Adipocyte (in vitro differentiated cells): ENCODE data around the gene YES1.
"Not testable (repeated sequence)": the region's sequence is repeated elsewhere in the genome, so short reads cannot be mapped to it uniquely, and the experiment has no call there.

Source experiments
- DNase-seq: peaks from one replicate; pipeline ENCODE4 v3.0.0-alpha.2; 2015; ENCODE audit warnings: low read depth
- H3K27me3 ChIP-seq: replicated peaks from 2 replicates; pipeline ENCODE4 v1.7.0; 2013; ENCODE audit warnings: mild to moderate bottlenecking, low read length, moderate library complexity; ENCODE audit not compliant: control insufficient read depth, insufficient read depth
- H3K36me3 ChIP-seq: 2 replicates; pipeline ENCODE4 v1.7.0; 2013; ENCODE audit warnings: low read length, mild to moderate bottlenecking, moderate library complexity; ENCODE audit not compliant: control insufficient read depth, insufficient read depth, severe bottlenecking
- H3K4me1 ChIP-seq: 2 replicates; pipeline ENCODE4 v1.7.0; 2013; ENCODE audit warnings: mild to moderate bottlenecking, low read length, moderate library complexity; ENCODE audit not compliant: control insufficient read depth, insufficient read depth
- H3K4me3 ChIP-seq: 2 replicates; pipeline ENCODE4 v1.7.0; 2013; ENCODE audit warnings: mild to moderate bottlenecking, low read length, moderate library complexity
- H3K9ac ChIP-seq: 2 replicates; pipeline ENCODE4 v1.7.0; 2013; ENCODE audit warnings: mild to moderate bottlenecking, low read length, moderate library complexity
- H3K9me3 ChIP-seq: 2 replicates; pipeline ENCODE4 v1.7.0; 2013; ENCODE audit warnings: mild to moderate bottlenecking, low read length, moderate library complexity; ENCODE audit not compliant: control insufficient read depth

YES1 gene

DNA sequence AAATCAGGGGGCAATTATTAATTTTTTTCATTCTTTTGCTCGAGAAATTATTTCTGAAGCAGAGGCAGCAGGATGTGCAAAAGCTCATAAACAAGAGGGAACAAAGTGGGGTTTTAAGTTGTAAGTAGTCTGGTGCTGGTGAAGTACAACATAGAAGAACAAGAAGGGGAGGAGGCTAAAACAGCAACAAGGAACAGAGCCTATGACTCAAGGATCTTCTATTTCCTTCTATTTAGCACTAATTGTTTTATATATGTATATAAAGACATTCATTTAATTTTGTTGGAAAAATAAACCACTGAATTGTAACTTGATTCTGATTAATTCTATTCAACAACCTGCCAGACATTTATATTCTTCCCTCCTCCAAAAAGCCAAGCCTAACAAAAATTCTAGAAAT is 35.0 kb downstream of the YES1 start:
- H3K4me1 ChIP-seq = peaks cover 18% of the 10 kb centered on the region
- H3K9ac ChIP-seq = no peak overlapping the region
- H3K27me3 ChIP-seq = no peaks in the 10 kb centered on the region
- H3K4me3 ChIP-seq = no peak overlapping the region
- H3K9me3 ChIP-seq = no peaks in the 10 kb centered on the region
- no peaks in the 10 kb centered on the region for H3K36me3 ChIP-seq
- peak; percentile 49 for DNase-seq

DNA sequence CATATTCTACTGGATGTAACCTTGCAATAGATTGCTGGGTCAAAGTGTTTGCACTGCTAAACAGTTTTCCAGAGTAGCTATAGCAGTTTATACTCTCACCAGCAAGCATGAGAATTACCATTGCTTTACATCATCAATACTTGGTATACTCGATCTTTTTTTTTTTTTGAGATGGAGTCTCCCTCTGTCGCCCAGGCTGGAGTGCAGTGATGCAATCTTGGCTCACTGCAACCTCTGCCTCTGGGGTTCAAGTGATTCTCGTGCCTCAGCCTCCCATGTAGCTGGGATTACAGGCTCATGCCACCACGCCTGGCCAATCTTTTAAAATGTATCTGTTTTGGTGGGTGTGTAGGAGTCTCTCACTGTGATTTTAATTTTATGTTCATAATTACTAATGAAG is 36.0 kb downstream of the YES1 start:
- not testable (repeated sequence) for H3K27me3 ChIP-seq, DNase-seq, H3K9me3 ChIP-seq

DNA sequence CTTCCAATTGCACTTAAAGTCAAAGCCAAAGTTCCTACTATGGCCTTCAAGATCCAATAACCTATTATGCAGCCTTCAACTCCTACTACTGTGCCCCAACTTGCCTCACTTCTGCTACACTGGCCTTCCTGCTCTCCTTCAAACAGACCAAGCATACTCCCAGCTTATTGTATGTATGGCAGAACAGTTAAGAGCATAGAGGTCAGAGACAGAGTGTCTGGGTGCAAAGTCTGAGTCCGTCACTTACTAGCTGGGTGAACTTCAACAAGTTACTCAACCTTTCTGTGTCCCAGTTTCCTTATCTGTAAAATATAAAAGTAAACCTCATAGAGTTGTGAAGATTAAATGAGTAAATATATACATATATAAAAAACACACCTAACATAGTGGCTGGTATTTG is 37.2 kb downstream of the YES1 start:
- peaks cover 23% of the 10 kb centered on the region for H3K4me1 ChIP-seq
- DNase-seq = no peak
- H3K4me3 ChIP-seq = no peak overlapping the region
- no peaks in the 10 kb centered on the region for H3K36me3 ChIP-seq
- H3K9ac ChIP-seq = no peak overlapping the region
- H3K9me3 ChIP-seq = no peaks in the 10 kb centered on the region
- no peaks in the 10 kb centered on the region for H3K27me3 ChIP-seq

More for the DNA sequence above, 36.0 kb downstream of the YES1 start:
- not testable (repeated sequence) for H3K4me3 ChIP-seq, H3K9ac ChIP-seq, H3K36me3 ChIP-seq
- H3K4me1 ChIP-seq = peaks cover 18% of the 10 kb centered on the region

DNA sequence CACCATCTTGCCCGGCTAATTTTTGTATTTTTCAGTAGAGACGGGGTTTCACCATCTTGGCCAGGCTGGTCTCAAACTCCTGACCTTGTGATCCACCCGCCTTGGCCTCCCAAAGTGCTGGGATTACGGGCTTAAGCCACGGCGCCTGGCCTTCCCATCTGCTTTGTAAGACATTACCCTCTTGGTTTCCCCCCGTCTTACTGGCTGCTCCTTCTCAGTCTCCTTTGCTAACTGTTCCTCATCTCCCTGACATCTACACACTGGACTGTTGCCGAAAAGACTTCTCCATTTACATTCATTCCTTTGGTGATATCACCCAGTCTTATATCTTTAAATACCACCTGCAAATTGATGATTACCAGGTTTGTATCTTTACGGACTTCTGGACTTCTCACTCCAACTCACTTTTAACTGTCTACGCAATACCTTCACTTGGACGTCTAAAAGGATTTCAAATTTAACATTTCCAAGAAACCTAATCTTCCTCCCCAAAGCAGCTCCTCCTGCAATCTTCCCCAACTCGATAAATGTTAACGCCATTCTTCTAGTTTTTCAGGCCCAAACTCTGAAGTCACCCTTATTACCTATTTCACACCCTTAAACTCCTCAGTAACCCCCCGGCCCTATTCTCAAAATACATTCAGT is 37.9 kb downstream of the YES1 start:
- Histone ChIP-seq H3K4me1 (peaks cover 23% of the 10 kb centered on the region), H3K36me3 (no peaks in the 10 kb centered on the region), H3K9ac (no peak overlapping the region)

DNA sequence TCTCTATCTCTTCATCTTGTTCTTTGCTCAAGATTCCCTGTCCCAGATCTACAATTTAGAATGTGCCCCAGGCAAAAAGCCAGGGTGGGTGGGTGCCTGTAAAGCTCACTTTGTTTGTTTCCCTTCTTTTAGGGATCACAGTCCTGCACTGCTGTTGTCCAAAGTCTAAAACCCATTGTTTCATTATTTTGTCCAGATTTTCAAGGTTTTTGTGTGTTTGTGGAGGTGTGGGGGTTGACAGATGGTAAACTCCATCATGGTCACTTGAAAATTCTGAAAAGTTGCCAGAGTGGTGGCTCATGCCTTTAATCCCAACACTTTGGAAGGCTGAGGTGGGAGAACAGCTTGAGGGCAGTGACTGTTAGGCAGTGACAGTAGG is 41.5 kb downstream of the YES1 start:
- Histone ChIP-seq H3K36me3 (no peaks in the 10 kb centered on the region), H3K9me3 (no peaks in the 10 kb centered on the region), H3K27me3 (no peaks in the 10 kb centered on the region), H3K4me3 (no peak overlapping the region), H3K9ac (no peak overlapping the region), H3K4me1 (peaks cover 11% of the 10 kb centered on the region)
- peak; percentile 44 for DNase-seq

More for the DNA sequence above, 37.9 kb downstream of the YES1 start:
- DNase-seq = no peak
- no peaks in the 10 kb centered on the region for H3K9me3 ChIP-seq
- H3K27me3 ChIP-seq = no peaks in the 10 kb centered on the region
- H3K4me3 ChIP-seq = no peak overlapping the region

DNA sequence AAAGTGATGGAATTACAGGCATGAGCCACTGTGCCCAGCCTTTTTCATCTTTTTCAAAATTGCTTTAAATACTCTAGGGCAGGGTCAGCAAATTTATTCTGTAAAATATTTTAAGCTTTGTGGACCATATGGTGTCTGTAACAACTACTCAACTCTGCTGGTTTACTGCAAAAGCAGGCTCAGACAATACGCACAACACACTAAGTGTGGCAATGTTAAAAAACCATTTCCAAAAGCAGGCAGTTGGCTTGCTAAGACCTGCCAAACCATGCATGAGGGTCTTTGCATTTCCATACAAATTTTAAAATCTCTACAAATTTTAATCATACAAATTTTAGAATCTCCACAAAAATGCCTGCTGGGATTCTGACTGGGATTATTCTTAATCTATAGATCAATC is 44.1 kb downstream of the YES1 start:
- H3K9ac ChIP-seq = no peak overlapping the region
- peaks cover 11% of the 10 kb centered on the region for H3K4me1 ChIP-seq
- no peaks in the 10 kb centered on the region for H3K27me3 ChIP-seq
- H3K4me3 ChIP-seq = no peak overlapping the region
- no peak for DNase-seq
- no peaks in the 10 kb centered on the region for H3K9me3 ChIP-seq
- no peaks in the 10 kb centered on the region for H3K36me3 ChIP-seq

DNA sequence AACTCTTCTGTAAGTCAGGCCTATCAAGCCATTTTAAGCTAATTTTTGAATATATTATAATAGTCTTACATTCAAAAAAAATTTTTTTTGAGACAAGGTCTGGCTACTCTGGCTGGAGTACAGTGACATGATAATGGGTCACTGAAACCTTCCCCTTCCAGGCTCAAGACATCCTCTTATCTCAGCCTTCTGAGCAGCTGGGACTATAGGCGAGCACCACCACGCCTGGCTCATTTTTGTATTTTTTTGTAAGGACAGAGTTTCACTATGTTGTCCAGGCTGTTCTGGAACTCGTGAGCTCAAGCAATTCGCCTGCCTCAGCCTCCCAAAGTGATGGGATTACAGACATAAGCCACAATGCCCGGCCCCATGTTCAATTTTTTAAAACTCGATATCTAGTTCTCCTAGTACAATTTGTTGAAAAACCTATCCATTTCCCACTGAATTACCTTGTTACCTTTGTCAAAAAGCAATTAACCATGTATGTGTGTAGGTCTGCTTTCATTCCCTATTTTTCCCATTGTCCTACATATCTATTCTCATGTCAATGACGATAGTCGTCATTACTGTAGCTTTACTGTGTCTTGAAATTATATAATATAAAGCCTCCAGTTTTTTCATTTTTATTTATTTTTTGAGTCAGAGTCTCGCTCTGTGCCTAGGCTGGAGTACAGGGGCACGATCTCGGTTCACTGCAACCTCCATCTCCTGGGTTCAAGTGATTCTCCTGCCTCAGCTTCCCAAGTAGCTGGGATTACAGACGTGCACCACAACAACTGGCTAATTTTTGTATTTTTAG is 44.8 kb downstream of the YES1 start:
- H3K27me3 ChIP-seq = no peaks in the 10 kb centered on the region
- H3K36me3 ChIP-seq = no peaks in the 10 kb centered on the region
- H3K4me3 ChIP-seq = no peak overlapping the region

DNA sequence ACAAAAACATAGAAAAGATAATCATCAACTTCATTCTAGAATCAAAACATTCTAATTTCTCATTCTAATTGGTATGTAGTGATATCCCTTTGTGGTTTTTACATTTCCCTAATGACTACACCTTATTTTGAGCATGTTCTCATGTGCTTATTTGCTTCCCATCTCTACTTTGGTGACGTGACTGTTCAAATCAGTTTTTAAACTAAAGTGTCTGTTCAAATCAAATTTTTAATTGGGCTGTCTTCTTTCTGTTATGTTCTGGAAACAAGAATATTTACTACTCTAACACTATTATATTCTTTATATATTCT is 45.5 kb downstream of the YES1 start:
- Histone ChIP-seq H3K4me1 (peaks cover 11% of the 10 kb centered on the region), H3K36me3 (no peaks in the 10 kb centered on the region), H3K4me3 (no peak overlapping the region), H3K9ac (no peak overlapping the region), H3K9me3 (no peaks in the 10 kb centered on the region), H3K27me3 (no peaks in the 10 kb centered on the region)
- no peak for DNase-seq

More for the DNA sequence above, 44.8 kb downstream of the YES1 start:
- peaks cover 11% of the 10 kb centered on the region for H3K4me1 ChIP-seq
- no peak for DNase-seq
- H3K9ac ChIP-seq = no peak overlapping the region
- H3K9me3 ChIP-seq = no peaks in the 10 kb centered on the region

DNA sequence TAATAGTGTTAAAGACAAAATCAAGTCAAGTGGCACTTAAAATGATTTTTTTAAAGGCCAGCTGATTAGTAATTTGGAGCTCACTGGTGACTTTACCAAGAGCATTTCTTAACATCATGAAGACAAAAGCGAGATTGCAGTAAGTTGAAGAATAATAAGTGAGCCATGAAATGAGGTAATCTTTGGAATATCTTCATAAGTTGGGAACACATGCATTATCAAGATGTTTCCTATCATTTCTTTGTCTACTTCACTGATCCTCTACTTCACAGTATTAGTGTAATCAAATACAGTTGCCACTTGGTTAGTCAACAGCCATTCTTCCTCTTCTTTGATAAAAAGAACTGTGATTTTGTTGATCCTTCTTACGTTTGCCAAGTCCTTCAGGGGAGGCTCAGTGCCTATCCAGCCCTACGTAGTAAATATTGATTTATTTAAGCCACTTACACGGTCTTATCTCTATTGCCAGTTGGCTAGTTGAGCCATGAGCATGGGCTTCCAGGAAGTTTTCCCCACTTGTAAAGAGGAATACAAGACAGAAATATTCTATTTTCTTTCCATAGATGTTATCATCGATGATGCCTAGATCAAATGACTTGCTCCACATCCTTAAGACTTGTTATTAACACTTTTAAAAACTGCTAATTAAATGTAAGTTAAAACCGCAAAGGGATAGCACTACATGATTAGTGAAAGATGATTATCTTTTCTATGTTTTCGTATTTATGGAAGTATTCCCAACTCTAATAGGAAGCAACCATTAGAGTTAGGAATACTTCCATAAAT is 46.1 kb downstream of the YES1 start:
- no peaks in the 10 kb centered on the region for H3K9me3 ChIP-seq
- H3K4me1 ChIP-seq = peaks cover 11% of the 10 kb centered on the region
- no peak overlapping the region for H3K9ac ChIP-seq
- no peaks in the 10 kb centered on the region for H3K27me3 ChIP-seq
- H3K36me3 ChIP-seq = no peaks in the 10 kb centered on the region
- DNase-seq = no peak
- no peak overlapping the region for H3K4me3 ChIP-seq

DNA sequence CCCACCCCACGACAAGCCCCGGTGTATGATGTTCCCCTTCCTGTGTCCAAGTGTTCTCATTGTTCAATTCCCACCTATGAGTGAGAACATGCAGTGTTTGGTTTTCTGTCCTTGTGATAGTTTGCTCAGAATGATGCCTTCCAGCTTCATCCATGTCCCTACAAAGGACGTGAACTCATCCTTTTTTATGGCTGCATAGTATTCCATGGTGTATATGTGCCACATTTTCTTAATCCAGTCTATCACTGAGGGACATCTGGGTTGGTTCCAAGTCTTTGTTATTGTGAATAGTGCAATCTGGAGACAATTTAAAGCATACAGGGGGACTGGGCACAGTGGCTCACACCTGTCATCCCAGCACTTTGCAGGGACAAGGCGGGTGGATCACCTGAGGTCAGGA is 52.2 kb downstream of the YES1 start:
- H3K4me1 ChIP-seq, H3K27me3 ChIP-seq, DNase-seq, H3K36me3 ChIP-seq, H3K4me3 ChIP-seq, H3K9me3 ChIP-seq, H3K9ac ChIP-seq: not testable (repeated sequence)

DNA sequence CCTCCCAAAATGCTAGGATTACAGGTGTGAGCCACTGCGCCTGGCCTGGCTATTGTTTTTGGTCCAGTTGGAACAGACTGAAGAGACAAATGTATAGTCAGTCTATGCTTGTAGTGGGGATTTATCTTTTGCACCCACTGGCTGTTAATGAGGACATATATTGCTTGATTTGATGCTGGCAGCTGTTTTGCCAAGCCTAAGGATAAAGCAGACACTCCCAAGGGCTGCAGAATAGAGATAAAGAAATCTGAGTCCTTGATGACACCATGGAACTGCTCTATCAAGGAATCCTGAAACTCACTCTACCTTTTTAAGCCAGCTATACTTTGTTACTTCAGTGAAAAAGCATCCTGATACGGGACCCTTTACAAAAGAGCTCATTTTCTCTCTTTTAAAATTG is 56.5 kb downstream of the YES1 start:
- H3K4me3 ChIP-seq = no peak overlapping the region
- H3K4me1 ChIP-seq = no peaks in the 10 kb centered on the region
- H3K27me3 ChIP-seq = no peaks in the 10 kb centered on the region
- peaks cover 11% of the 10 kb centered on the region for H3K36me3 ChIP-seq
- H3K9me3 ChIP-seq = no peaks in the 10 kb centered on the region
- no peak for DNase-seq
- H3K9ac ChIP-seq = no peak overlapping the region
